ENCODE data around the gene RTBDN. TPM values are rescaled to one million over a fixed set of nuclear protein-coding genes. Genes with fewer than 3 reads are reported as not detected.
A peak's percentile ranks its signal among the peaks of the same experiment; 100 is the strongest.

RTBDN gene
- total RNA-seq, 1 donor = not detected

- peak overlapping the region; percentile 98 for H3K4me3 ChIP-seq (ENCODE audit: low read depth, low read length)
- peak; percentile 48 for DNase-seq (ENCODE audit: low read depth)
- no peak for TF ChIP-seq CTCF (IDR thresholded peaks at IDR 0.05; ENCODE audit: insufficient read depth, low read length)
These were observed 42.1 kb downstream of the RTBDN start for GRCh38 chr19:12792051-12792852.

GRCh38 chr19:12791345-12792050 is 42.9 kb downstream of the RTBDN start, which contains the start of gene JUNB:
JUNB (plus strand) TSS chr19:12791486; CDS start chr19:12791772, 286 bp downstream.
- TF ChIP-seq CTCF (IDR thresholded peaks at IDR 0.05; ENCODE audit: insufficient read depth, low read length) = no peak
- DNase-seq (ENCODE audit: low read depth) = peak; percentile 98
- H3K4me3 ChIP-seq (ENCODE audit: low read depth, low read length) = peak within 1 kb of the TSS; percentile 98

GRCh38 chr19:12790628-12791344 is 43.6 kb downstream of the RTBDN start:
- no peak for TF ChIP-seq CTCF (IDR thresholded peaks at IDR 0.05; ENCODE audit: insufficient read depth, low read length)
- H3K4me3 ChIP-seq (ENCODE audit: low read depth, low read length) = peak overlapping the region; percentile 57
- no peak for DNase-seq (ENCODE audit: low read depth)

GRCh38 chr19:12789904-12790619 is 44.3 kb downstream of the RTBDN start:
- peak overlapping the region; percentile 57 for H3K4me3 ChIP-seq (ENCODE audit: low read depth, low read length)
- no peak for TF ChIP-seq CTCF (IDR thresholded peaks at IDR 0.05; ENCODE audit: insufficient read depth, low read length)
- peak; percentile 94 for DNase-seq (ENCODE audit: low read depth)

- H3K4me3 ChIP-seq (ENCODE audit: low read depth, low read length) = peak overlapping the region; percentile 57
- no peak for TF ChIP-seq CTCF (IDR thresholded peaks at IDR 0.05; ENCODE audit: insufficient read depth, low read length)
- DNase-seq (ENCODE audit: low read depth) = peak; percentile 46
These were observed 45.1 kb downstream of the RTBDN start for GRCh38 chr19:12789098-12789903.

All from fibroblast of the aortic adventitia (primary cell).